Spleen (tissue), 11 donors: ENCODE measurements around the gene DUSP15. TPM values are rescaled to one million over a fixed set of nuclear protein-coding genes. Genes with fewer than 3 reads are reported as not detected.

Experiments used
- DNase-seq: peaks from one replicate; pipeline ENCODE4 v3.0.0-alpha.2; 2020
- H3K27ac ChIP-seq, 8 donors: fragments of 200-600 bp; sonication (generic) in 7 of 8; 1 replicate in 4 of 8; 2 replicates in 4 of 8; pipeline versions ENCODE4 v1.5.0 to v1.8.0; 2016 to 2021; ENCODE audit warnings: inconsistent platforms in 4 of 8, mild to moderate bottlenecking in 4 of 8, moderate library complexity in 1 of 8
- H3K27me3 ChIP-seq, 7 donors: fragments of 200-600 bp; sonication (generic) in 6 of 7; replicated peaks in 1 of 7; 1 replicate in 4 of 7; 2 replicates in 3 of 7; pipeline versions ENCODE4 v1.5.0 to v1.8.0; 2016 to 2021; ENCODE audit warnings: inconsistent platforms in 3 of 7, mild to moderate bottlenecking in 1 of 7
- H3K36me3 ChIP-seq, 6 donors: fragments of 200-600 bp; sonication (generic) in 5 of 6; 1 replicate in 4 of 6; 2 replicates in 2 of 6; pipeline versions ENCODE4 v1.5.0 to v1.8.0; 2016 to 2021; ENCODE audit warnings: inconsistent platforms in 2 of 6
- H3K4me1 ChIP-seq, 6 donors: fragments of 200-600 bp; sonication (generic) in 5 of 6; 1 replicate in 3 of 6; 2 replicates in 3 of 6; pipeline versions ENCODE4 v1.5.0 to v1.8.0; 2016 to 2021; ENCODE audit warnings: inconsistent platforms in 3 of 6
- H3K4me3 ChIP-seq, 8 donors: fragments of 200-600 bp; sonication (generic) in 7 of 8; 1 replicate in 4 of 8; 2 replicates in 4 of 8; pipeline versions ENCODE4 v1.5.0 to v1.8.0; 2016 to 2021; ENCODE audit warnings: inconsistent platforms in 4 of 8, mild to moderate bottlenecking in 4 of 8, moderate library complexity in 2 of 8
- H3K9me3 ChIP-seq, 8 donors: fragments of 200-600 bp; sonication (generic) in 7 of 8; 1 replicate in 4 of 8; 2 replicates in 4 of 8; pipeline versions ENCODE4 v1.5.0 to v1.8.0; 2016 to 2021; ENCODE audit warnings: inconsistent platforms in 4 of 8
- POLR2A ChIP-seq, 3 donors: fragments of 450-650 bp; IDR thresholded peaks; one replicate each; pipeline ENCODE4 v1.5.1; 2017; ENCODE audit warnings: antibody characterized with exemption in 3 of 3, mild to moderate bottlenecking in 1 of 3
- POLR2AphosphoS5 ChIP-seq, 3 donors: sonication (generic); formaldehyde crosslinking; IDR thresholded peaks; one replicate each; pipeline ENCODE4 v1.5.1; 2017; ENCODE audit warnings: antibody characterized with exemption in 3 of 3
- WGBS, 5 donors: extraction: QIAGEN DNeasy Blood & Tissue Kit in 3 of 5; methylation state at CpG; one replicate each; pipeline versions ENCODE4 v1.1.5 to v1.1.7; 2013 to 2018; 5-methylcytosine and 5-hydroxymethylcytosine counted together
- intact Hi-C: fragments of 100-400 bp; cut with DNase I; formaldehyde crosslinking; loops from one replicate; pipeline ENCODE4 v1.15.0; 2023; ENCODE audit warnings: low total_unique reads
- polyA plus RNA-seq, 3 donors: library from polyadenylated mRNA; stranded (reverse); fragments of 200-250 nt; gene quantifications; one replicate each; pipeline ENCODE4 v1.2.1, GENCODE V29; 2013
- total RNA-seq, 7 donors: library from RNA; depleted of rRNA in 3 of 7; stranded (reverse); fragments of >200 nt in 3 of 7; fragmentation: NEBNext Ultra II Directional in 4 of 7; extraction: Animal tissue kit (Norgen Biotek cat#: 25700) in 4 of 7; gene quantifications; one replicate each; pipeline versions ENCODE4 v1.1.0 to v1.2.1, GENCODE V29; 2016 to 2021
- TF ChIP-seq, protein P1 (sequence below), 11 experiments: fragments of 200-600 bp in 7 of 11; fragments of 450-650 bp in 4 of 11; sonication (generic) in 4 of 11; IDR thresholded peaks in 8 of 11; conservative IDR thresholded peaks in 3 of 11; 1 replicate in 7 of 11; 2 replicates in 4 of 11; pipeline versions ENCODE4 v1.4.0 to v1.8.0; 2016 to 2021; ENCODE audit warnings: antibody characterized with exemption in 11 of 11, inconsistent platforms in 4 of 11, mild to moderate bottlenecking in 1 of 11
- donor health status: healthy with polysubstance abuse.
- donor health status: DM: no; HTN: no; CAD: no; lungs with moderate emphysema.
- donor health status: DM: no; HTN: no; CAD: no.
- donor health status: Bipolar disorder and iron deficiency.
- donor health status: healthy.
- donor health status: DM: no; HTN: no; CAD: no.
- donor health status: DM: yes; HTN: yes; CAD: no.

DUSP15 gene
- total and polyA plus RNA-seq, 10 donors = 0.69 to 7.3 (median 2.3) TPM

DNA sequence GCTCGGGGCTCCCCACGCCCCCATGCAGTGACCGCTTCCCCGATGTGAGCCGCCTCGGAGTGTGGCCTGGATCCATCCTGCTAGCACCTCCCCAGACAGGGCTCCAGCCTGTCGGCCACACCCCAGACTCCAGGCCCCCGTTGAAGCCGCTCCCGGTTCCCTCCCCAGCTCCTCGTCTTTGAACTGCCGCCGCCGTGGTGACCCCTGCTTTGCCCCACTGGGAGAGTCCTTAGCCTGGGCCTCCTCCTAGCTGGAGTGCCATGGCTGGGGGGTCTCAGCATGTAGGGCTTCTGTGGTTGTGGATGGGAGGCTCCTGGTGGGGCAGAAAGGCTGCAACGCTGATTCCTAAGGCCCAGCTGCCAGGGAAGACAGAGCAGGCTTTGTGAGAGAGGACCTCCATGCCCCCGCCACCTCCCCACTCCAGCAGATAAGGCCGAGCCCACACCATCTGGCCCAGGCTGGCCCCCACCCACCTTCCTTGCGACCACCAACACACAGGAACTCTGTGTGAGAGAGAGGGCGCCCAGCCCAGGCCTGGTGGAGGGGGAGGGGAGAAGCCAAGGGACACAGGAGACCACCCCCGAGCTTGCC lies 36.3 kb downstream of the DUSP15 start:
- 80 to 88% (median 84%) methylated on average over 14 to 20 of the region's 20 CpGs for WGBS, 5 donors
- DNase-seq = peak; percentile 68
- no peaks in the 10 kb centered on the region for H3K9me3 ChIP-seq
- H3K36me3 ChIP-seq = no peaks in the 10 kb centered on the region
- no peak overlapping the region for H3K4me3 ChIP-seq
- H3K27me3 ChIP-seq = peaks cover 0 to 7% (median 0%) of the 10 kb centered on the region in 7 donors
- H3K27ac ChIP-seq = no peak overlapping the region
- TF ChIP-seq POLR2A (IDR thresholded peaks at IDR 0.05) = no peak
- TF ChIP-seq, protein P1, sequence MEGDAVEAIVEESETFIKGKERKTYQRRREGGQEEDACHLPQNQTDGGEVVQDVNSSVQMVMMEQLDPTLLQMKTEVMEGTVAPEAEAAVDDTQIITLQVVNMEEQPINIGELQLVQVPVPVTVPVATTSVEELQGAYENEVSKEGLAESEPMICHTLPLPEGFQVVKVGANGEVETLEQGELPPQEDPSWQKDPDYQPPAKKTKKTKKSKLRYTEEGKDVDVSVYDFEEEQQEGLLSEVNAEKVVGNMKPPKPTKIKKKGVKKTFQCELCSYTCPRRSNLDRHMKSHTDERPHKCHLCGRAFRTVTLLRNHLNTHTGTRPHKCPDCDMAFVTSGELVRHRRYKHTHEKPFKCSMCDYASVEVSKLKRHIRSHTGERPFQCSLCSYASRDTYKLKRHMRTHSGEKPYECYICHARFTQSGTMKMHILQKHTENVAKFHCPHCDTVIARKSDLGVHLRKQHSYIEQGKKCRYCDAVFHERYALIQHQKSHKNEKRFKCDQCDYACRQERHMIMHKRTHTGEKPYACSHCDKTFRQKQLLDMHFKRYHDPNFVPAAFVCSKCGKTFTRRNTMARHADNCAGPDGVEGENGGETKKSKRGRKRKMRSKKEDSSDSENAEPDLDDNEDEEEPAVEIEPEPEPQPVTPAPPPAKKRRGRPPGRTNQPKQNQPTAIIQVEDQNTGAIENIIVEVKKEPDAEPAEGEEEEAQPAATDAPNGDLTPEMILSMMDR (IDR thresholded peaks at IDR 0.05 in 8 of 11, conservative IDR thresholded peaks at IDR 0.05 in 3 of 11) = no peak
- TF ChIP-seq POLR2AphosphoS5 (IDR thresholded peaks at IDR 0.05) = no peak
- intact Hi-C loops = no loop called here
- H3K4me1 ChIP-seq = peaks cover 11 to 64% (median 27%) of the 10 kb centered on the region in 6 donors

DNA sequence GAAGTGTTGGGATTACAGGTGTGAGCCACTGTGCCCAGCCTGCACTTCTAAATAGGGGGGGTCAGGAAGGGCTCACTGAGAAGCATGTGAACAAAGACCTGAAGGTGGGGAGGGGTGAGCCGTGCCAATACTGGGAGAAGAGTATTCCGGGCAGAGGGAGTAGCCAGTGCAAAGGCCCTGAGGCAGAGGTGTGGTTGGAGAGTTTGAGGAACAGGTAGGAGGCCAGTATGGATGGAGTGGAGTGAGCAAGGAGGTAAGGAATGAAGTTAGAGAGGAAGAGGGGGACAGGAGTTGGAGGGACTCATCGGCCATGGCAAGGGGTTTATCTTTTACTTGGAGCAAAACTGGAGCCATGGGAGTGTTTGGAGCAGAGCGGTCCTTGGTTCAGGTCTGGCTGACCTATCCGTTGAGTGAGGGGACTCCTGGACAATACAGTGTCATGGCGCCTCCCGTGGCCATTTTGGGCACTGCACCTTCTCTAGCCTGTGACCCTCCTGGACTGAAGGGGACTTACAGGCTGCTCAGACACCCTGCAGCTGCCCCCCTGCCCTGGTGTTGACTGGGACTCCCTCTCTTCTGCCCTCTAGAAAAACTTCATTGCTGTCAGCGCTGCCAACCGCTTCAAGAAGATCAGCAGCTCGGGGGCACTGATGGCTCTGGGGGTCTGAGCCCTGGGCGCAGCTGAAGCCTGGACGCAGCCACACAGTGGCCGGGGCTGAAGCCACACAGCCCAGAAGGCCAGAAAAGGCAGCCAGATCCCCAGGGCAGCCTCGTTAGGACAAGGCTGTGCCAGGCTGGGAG lies 37.0 kb downstream of the DUSP15 start:
- Histone ChIP-seq H3K27ac (no peak overlapping the region), H3K9me3 (no peaks in the 10 kb centered on the region), H3K27me3 (peaks cover 0 to 7% (median 0%) of the 10 kb centered on the region in 7 donors), H3K4me1 (peaks cover 11 to 63% (median 24%) of the 10 kb centered on the region in 6 donors), H3K4me3 (no peak overlapping the region), H3K36me3 (no peaks in the 10 kb centered on the region)
- DNase-seq = peak; percentile 85
- intact Hi-C loops = no loop called here
- TF ChIP-seq POLR2A (IDR thresholded peaks at IDR 0.05) = no peak
- TF ChIP-seq, protein P1 (IDR thresholded peaks at IDR 0.05 in 8 of 11, conservative IDR thresholded peaks at IDR 0.05 in 3 of 11) = peak; percentile 41 to 93 (median 79)
- TF ChIP-seq POLR2AphosphoS5 (IDR thresholded peaks at IDR 0.05) = no peak
- 59 to 76% (median 67%) methylated on average over 13 to 14 of the region's 14 CpGs for WGBS, 5 donors

DNA sequence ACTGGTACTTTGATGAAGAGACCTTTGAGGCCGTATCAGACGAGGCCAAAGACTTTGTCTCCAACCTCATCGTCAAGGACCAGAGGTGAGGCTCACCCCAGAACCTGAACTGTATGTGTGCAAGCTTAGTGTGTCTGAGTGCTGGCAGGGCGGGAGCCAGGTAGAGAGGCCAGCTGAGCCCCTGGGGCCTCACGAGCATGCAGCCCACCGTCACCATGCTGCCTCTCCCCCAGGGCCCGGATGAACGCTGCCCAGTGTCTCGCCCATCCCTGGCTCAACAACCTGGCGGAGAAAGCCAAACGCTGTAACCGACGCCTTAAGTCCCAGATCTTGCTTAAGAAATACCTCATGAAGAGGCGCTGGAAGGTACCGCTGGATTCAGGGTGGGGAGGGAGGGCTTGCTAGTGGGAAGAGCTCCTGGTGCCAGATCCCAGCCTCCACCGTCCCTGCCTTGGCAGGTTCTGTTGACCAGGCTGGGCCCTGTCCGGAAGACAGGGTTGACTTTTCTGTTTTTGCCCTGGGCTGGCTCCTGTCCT lies 38.5 kb downstream of the DUSP15 start:
- Histone ChIP-seq H3K4me1 (peaks cover 11 to 53% (median 16%) of the 10 kb centered on the region in 6 donors), H3K9me3 (no peaks in the 10 kb centered on the region), H3K27me3 (peaks cover 0 to 7% (median 0%) of the 10 kb centered on the region in 7 donors), H3K27ac (no peak overlapping the region), H3K4me3 (no peak overlapping the region), H3K36me3 (no peaks in the 10 kb centered on the region)
- 91 to 97% (median 92%) methylated on average over 15 to 17 of the region's 17 CpGs for WGBS, 5 donors
- peak; percentile 49 for DNase-seq
- TF ChIP-seq, protein P1 (IDR thresholded peaks at IDR 0.05 in 8 of 11, conservative IDR thresholded peaks at IDR 0.05 in 3 of 11) = no peak
- TF ChIP-seq POLR2AphosphoS5 (IDR thresholded peaks at IDR 0.05) (no peak), POLR2A (IDR thresholded peaks at IDR 0.05) (no peak)
- intact Hi-C loops = no loop called here

DNA sequence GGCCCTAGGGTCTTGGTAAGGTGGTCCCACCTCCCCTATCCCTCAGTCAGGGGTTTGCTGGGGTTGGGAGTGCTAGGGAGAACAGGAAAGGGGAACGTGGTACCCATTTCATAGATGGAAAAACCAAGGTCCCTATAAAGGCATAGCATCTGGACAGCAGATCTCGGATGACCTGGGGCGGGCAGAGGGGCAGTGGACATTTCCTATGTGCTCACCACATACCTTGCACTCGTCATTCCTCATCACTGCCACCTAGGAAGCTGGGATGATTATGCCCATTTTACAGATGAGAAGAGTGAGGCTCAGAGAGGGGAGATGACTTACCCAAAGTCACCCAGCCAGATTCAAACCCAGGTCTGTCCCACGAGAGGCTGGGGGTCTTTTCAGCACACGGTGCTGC lies 39.1 kb downstream of the DUSP15 start:
- DNase-seq = no peak
- no peak overlapping the region for H3K4me3 ChIP-seq
- peaks cover 7 to 46% (median 10%) of the 10 kb centered on the region in 6 donors for H3K4me1 ChIP-seq
- intact Hi-C loops = no loop called here
- H3K27ac ChIP-seq = peak overlapping the region in 2 of 8 donors; percentile 76 to 86
- WGBS, 5 donors = 83 to 91% (median 86%) methylated on average over 6 of the region's 6 CpGs
- H3K9me3 ChIP-seq = no peaks in the 10 kb centered on the region
- H3K36me3 ChIP-seq = no peaks in the 10 kb centered on the region
- H3K27me3 ChIP-seq = peaks cover 0 to 7% (median 0%) of the 10 kb centered on the region in 7 donors
- TF ChIP-seq, protein P1 (IDR thresholded peaks at IDR 0.05 in 8 of 11, conservative IDR thresholded peaks at IDR 0.05 in 3 of 11) = no peak
- TF ChIP-seq POLR2AphosphoS5 (IDR thresholded peaks at IDR 0.05) = no peak
- TF ChIP-seq POLR2A (IDR thresholded peaks at IDR 0.05) = no peak
